Fibroblast of the aortic adventitia (primary cell): ENCODE measurements around the gene SLC25A36. TPM values are rescaled to one million over a fixed set of nuclear protein-coding genes. Genes with fewer than 3 reads are reported as not detected.

ENCODE experiments used
- DNase-seq: peaks from one replicate; pipeline ENCODE4 v3.0.0-alpha.2; 2010; ENCODE audit warnings: low read depth
- H3K4me3 ChIP-seq: 2 replicates; pipeline ENCODE4 v1.5.1; 2011; ENCODE audit warnings: low read depth, mild to moderate bottlenecking, control low read depth, low read length, moderate library complexity
- total RNA-seq: library from RNA; depleted of rRNA; stranded (reverse); fragments of >200 nt; gene quantifications from 2 replicates; pipeline ENCODE4 v1.2.3, GENCODE V29; 2012; ENCODE audit warnings: low replicate concordance
- TF ChIP-seq, protein P1 (sequence below): IDR thresholded peaks from 2 replicates; pipeline ENCODE4 v1.5.1; 2011; ENCODE audit warnings: mild to moderate bottlenecking, low read length, control low read depth, inconsistent platforms; ENCODE audit not compliant: insufficient read depth

SLC25A36 gene
- total RNA-seq, 1 donor: 75.4 TPM

DNA sequence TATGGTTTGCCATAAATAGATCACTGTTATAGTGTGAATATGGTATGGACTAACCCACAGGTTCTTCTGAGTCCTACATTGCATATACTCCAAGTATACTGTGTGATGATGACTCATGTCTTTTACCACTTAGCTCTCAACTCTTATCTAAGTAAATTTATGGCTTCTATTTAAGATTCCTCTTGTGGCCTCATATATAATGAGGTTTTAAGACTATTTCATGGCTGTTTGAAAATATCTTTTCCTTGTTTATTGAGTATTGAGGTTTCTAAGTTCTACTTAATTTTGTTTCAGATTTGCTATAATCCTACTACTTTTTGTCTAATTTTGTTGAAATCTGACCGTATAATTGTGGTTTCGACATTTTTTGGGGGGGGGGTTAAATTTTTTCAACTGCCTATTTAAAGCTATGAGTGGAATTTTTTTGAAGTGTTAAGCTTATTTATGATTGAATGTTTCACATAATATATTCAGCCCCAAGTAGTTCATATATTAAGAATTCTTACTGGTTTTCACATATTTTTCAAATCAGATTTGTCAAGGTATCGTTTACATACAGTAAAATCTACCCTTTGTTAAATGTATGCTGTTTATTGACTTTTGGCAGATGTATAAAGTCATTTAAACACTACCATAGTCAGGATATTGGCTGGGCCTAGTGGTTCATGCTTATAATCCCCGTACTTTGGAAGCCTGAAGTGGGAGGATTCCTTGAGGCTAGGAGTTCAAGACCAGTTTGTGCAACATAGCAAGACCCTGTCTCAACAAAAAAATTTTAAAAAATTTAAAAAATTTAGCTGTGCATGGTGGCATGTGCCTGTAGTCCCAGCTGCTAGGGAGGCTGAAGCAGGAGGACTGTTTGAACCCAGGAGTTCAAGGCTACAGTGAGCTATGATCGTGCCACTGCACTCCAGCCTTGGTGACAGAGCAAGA is 11.7 kb downstream of the SLC25A36 start:
- DNase-seq: peak; percentile 49
- TF ChIP-seq, protein P1, sequence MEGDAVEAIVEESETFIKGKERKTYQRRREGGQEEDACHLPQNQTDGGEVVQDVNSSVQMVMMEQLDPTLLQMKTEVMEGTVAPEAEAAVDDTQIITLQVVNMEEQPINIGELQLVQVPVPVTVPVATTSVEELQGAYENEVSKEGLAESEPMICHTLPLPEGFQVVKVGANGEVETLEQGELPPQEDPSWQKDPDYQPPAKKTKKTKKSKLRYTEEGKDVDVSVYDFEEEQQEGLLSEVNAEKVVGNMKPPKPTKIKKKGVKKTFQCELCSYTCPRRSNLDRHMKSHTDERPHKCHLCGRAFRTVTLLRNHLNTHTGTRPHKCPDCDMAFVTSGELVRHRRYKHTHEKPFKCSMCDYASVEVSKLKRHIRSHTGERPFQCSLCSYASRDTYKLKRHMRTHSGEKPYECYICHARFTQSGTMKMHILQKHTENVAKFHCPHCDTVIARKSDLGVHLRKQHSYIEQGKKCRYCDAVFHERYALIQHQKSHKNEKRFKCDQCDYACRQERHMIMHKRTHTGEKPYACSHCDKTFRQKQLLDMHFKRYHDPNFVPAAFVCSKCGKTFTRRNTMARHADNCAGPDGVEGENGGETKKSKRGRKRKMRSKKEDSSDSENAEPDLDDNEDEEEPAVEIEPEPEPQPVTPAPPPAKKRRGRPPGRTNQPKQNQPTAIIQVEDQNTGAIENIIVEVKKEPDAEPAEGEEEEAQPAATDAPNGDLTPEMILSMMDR: no peak
- no peak overlapping the region for H3K4me3 ChIP-seq

DNA sequence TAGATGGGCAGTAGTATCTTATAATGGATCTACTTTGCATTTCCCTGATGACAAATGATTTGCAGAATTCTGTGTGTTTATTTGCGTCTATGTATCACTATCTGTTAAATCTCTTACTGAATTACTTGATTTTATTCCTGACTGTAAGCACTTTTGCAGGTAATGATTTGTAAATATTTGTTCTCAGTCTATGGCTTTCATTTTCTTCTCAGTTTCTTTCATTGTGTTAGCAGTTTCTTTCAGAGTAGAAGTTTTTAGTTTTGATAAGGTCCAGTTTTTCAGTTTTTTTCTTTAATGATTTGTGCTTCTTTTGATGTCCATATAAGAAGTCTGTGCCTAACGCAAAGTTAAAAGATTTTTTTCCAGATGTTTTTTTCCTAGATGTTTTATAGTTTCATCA is 12.9 kb downstream of the SLC25A36 start:
- TF ChIP-seq, protein P1: no peak
- no peak overlapping the region for H3K4me3 ChIP-seq
- DNase-seq: no peak

DNA sequence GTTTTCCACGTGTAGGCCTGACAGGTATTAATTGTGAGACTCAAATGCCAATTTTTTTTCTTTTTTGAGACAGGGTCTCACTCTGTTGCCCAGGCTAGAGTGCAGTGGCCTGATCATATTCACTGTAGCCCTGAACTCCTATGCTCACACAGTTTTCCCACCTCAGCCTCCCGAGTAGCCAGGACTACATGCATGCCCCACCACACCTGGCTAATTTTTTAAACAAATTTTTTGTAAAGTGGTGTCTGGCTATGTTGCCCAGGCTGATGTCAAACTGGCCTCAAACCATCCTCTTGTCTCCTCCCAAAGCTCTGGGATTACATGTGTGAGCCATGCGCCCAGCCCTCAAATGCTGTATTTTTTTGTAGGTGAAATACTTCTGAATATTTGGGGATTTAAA is 14.0 kb downstream of the SLC25A36 start:
- no peak for DNase-seq
- no peak overlapping the region for H3K4me3 ChIP-seq
- TF ChIP-seq, protein P1: no peak

DNA sequence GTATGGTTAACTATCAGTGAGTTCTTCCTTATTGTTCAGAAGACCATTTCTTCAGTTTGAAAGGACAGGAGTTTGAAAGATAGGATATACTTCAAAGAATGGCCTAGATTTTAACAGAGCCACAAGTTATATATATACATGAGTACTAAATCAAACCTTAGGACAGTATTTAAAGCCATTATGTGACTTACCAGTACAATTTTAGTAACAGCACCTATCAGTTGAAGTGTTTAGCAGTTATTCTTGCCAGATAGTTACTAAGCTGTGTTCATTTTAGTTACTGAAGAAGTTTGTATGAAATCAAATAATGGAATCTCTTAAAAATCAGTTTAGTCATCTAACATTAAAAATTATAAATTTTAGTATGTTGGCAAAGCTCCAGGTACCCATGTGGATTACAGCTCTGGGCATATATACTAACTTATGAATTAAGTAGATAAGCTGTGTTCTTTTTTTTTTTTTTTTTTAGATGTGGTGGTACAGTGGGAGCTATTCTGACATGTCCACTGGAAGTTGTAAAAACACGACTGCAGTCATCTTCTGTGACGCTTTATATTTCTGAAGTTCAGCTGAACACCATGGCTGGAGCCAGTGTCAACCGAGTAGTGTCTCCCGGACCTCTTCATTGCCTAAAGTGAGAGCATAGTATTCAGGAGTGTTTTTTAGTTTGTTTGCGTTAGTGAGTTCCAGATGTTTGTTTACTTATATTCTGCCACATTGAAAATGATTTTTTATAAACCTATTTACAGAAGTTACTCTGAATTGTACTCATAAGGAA is 14.6 kb downstream of the SLC25A36 start:
- DNase-seq: no peak
- TF ChIP-seq, protein P1: no peak
- no peak overlapping the region for H3K4me3 ChIP-seq

DNA sequence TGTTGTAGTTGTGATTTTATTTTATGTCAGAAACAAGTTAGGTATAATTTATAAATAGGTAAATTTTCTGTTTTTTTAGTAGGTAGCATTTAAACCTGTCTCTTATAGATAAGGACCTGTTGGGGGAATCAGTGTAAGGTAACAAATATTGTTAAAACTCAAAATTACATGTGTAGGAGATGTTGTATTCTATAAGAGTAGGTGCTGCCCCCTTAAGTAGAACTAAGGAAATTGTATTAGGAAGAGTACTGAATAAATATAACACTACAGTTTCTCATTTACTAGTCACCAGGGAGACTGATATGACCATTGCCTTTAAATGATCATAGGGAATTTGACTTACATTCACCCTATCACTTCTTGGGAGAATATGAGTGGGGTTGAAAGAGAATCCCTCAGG is 31.2 kb downstream of the SLC25A36 start:
- no peak overlapping the region for H3K4me3 ChIP-seq
- TF ChIP-seq, protein P1: peak; percentile 44
- peak; percentile 32 for DNase-seq

DNA sequence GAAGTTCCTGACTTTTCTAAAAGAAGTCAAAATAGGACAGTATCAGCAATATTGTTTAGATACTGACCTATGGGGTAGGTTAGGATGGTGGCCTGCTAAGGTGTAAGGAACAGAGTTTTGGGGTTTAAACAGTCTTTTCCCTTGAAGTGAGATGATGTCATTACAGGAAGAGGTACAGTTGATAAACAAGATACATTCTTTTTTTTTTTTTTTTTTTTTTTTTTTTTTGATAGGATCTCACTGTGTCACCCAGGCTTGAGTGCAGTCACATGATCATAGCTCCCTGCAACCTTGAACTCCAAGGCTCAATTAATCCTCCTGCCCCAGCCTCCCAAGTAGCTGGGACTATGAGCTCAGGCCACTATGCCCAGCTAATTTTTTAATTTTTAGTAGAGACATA is 33.3 kb downstream of the SLC25A36 start:
- TF ChIP-seq, protein P1: no peak
- H3K4me3 ChIP-seq: no peak overlapping the region
- DNase-seq: no peak
